SK-N-SH treated with all-trans-retinoic acid at 6 μM for 48 hours (cell line): Measurements from ENCODE around the gene RPRD1B.

Experiments
- ARNTL ChIP-seq: fragments of 450-650 bp; formaldehyde crosslinking; IDR thresholded peaks from 2 replicates; pipeline ENCODE4 v1.5.0; 2020; ENCODE audit warnings: low read depth, mild to moderate bottlenecking, moderate library complexity, borderline replicate concordance
- CREB5 ChIP-seq: fragments of 250-450 bp; sonication (Bioruptor Pico); IDR thresholded peaks from 2 replicates; pipeline ENCODE4 v1.5.1; 2020; ENCODE audit warnings: low read depth, mild to moderate bottlenecking, moderate library complexity
- GLIS3 ChIP-seq: fragments of 250-450 bp; sonication (Bioruptor Pico); IDR thresholded peaks from 2 replicates; pipeline ENCODE4 v1.5.0; 2020; ENCODE audit warnings: mild to moderate bottlenecking, moderate library complexity
- OSR1 ChIP-seq: fragments of 250-450 bp; sonication (Bioruptor Pico); IDR thresholded peaks from 2 replicates; pipeline ENCODE4 v1.8.0; 2022; ENCODE audit warnings: moderate library complexity, mild to moderate bottlenecking, inconsistent platforms
- PATZ1 ChIP-seq: fragments of 250-450 bp; sonication (Bioruptor Pico); IDR thresholded peaks from 2 replicates; pipeline ENCODE4 v1.8.0; 2020; ENCODE audit warnings: mild to moderate bottlenecking, moderate library complexity, borderline replicate concordance
- TOX ChIP-seq: fragments of 250-450 bp; sonication (Bioruptor Pico); IDR thresholded peaks from 2 replicates; pipeline ENCODE4 v1.8.0; 2021; ENCODE audit warnings: mild to moderate bottlenecking, moderate library complexity, borderline replicate concordance
- ZNF8 ChIP-seq: fragments of 450-650 bp; formaldehyde crosslinking; IDR thresholded peaks from 2 replicates; pipeline ENCODE4 v1.5.0; 2020; ENCODE audit warnings: mild to moderate bottlenecking, moderate library complexity

DNA sequence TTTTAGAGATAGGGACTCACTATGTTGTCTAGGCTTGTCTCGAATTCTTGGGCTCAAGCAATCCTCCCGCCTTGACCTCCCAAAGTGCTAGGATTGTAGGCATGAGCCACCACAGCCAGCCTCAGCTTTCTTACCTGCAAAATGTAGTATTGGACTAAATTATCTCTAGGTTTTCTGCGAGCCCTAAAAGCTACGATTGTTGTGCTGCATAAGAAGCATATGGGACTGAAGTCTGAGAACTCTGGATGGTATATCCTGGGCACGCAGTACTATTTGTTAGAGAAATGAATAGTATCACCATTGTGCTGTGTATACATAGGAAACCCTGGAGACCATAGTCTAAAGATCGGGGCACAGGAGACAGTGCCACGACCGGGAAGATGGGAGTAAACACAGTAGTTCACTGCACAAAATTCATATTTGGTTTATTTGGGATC lies 60.1 kb downstream of the RPRD1B start:
- TF ChIP-seq OSR1, result no peak
- no peak for TF ChIP-seq ARNTL (CRISPR knock-in tag)
- TF ChIP-seq TOX, result no peak
- no peak for TF ChIP-seq ZNF8 (CRISPR knock-in tag)
- TF ChIP-seq CREB5 (CRISPR knock-in tag), result no peak
- TF ChIP-seq GLIS3 (CRISPR knock-in tag), result no peak
- no peak for TF ChIP-seq PATZ1 (CRISPR knock-in tag)
